Adipocyte (in vitro differentiated cells): ENCODE results near the gene NKX6-1.

ENCODE experiments used
- DNase-seq: peaks from one replicate; pipeline ENCODE4 v3.0.0-alpha.2; 2015; ENCODE audit warnings: low read depth
- H3K27me3 ChIP-seq: replicated peaks from 2 replicates; pipeline ENCODE4 v1.7.0; 2013; ENCODE audit warnings: mild to moderate bottlenecking, low read length, moderate library complexity; ENCODE audit not compliant: control insufficient read depth, insufficient read depth
- H3K36me3 ChIP-seq: 2 replicates; pipeline ENCODE4 v1.7.0; 2013; ENCODE audit warnings: low read length, mild to moderate bottlenecking, moderate library complexity; ENCODE audit not compliant: control insufficient read depth, insufficient read depth, severe bottlenecking
- H3K4me1 ChIP-seq: 2 replicates; pipeline ENCODE4 v1.7.0; 2013; ENCODE audit warnings: mild to moderate bottlenecking, low read length, moderate library complexity; ENCODE audit not compliant: control insufficient read depth, insufficient read depth
- H3K4me3 ChIP-seq: 2 replicates; pipeline ENCODE4 v1.7.0; 2013; ENCODE audit warnings: mild to moderate bottlenecking, low read length, moderate library complexity
- H3K9ac ChIP-seq: 2 replicates; pipeline ENCODE4 v1.7.0; 2013; ENCODE audit warnings: mild to moderate bottlenecking, low read length, moderate library complexity
- H3K9me3 ChIP-seq: 2 replicates; pipeline ENCODE4 v1.7.0; 2013; ENCODE audit warnings: mild to moderate bottlenecking, low read length, moderate library complexity; ENCODE audit not compliant: control insufficient read depth

NKX6-1 gene

DNA sequence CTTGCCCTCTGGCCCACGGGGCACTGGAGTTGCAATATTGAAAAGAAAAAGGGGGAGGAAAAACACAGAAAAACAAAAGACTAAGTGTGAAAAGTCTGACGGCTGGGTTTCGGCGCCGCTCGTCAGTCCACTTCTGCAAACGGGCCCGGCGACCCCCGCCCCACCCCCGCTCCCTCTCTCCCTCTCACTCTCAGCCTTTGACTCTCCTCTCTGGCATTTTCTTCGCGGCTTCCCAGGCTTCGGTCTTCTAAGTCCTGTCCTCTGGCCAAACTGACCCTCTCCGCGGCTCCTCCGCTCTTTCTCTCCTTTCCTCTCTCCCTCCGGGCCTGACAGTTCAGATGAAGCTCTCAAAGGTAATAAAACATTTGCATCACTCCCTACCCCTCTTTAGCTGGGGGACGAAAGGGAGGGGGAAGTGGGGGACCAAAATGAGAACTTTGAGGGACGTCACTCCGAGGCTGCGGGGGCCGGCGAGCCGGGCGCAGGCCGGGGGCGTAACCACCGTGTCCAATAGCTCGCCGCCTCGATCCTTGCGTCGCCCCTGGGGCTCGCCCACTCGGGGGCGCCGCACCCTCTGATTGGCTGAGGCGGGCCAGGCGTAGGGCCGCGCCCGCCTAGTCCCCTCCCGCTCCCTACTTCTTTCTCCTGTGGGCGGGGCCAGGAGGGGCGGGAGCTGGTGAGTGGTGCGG, at the start of gene NKX6-1:
Gene NKX6-1, minus strand, starts transcription at position 358 of the 689 bp plus-strand sequence. CDS start 1,064 bp downstream, outside the sequence.
- Histone ChIP-seq H3K9ac (no peak within 1 kb of the TSS), H3K4me3 (peak within 1 kb of the TSS; percentile 71), H3K36me3 (no peaks in the 10 kb centered on the region), H3K9me3 (peaks cover 15% of the 10 kb centered on the region), H3K27me3 (peaks cover 75% of the 10 kb centered on the region), H3K4me1 (peaks cover 14% of the 10 kb centered on the region)
- DNase-seq = peak; percentile 94

DNA sequence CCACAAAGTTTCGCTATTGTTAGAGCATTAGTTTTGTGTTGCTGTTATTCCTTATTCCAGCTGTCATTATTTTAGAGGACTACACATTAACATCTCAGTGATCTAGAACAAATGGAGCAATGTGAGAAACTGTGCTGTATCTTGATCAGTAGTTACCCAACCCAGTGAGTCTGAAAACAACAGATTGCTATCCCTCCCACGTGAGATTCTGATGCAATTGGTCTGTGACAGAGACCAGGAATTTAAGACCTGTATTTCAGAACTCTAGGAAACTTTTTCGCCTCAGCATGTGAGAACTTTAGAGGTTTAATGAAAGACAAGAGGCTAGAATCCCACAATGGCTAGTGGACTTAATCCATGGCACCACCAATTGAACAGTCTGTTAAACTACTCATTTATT, 48.1 kb upstream of the NKX6-1 start:
- Histone ChIP-seq H3K36me3 (no peaks in the 10 kb centered on the region), H3K4me1 (peaks cover 9% of the 10 kb centered on the region), H3K9me3 (peaks cover 4% of the 10 kb centered on the region), H3K9ac (no peak overlapping the region), H3K4me3 (no peak overlapping the region), H3K27me3 (peaks cover 18% of the 10 kb centered on the region)
- DNase-seq = peak; percentile 10

DNA sequence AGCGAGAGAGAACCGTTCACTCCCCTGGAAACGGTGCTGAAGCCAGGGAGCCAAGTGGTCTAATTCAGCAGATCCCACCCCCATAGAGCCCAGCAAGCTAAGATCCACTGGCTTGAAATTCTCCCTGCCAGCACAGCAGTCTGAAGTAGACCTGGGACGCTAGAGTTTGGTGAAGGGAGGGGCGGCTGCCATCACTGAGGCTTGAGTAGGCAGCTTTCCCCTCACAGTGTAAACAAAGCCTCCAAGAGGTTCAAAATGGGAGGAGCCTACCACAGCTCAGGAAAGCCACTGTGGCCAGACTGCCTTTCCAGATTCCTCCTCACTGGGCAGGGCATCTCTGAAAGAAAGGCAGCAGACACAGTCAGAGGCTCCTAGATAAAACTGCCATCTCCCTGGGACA, 46.0 kb upstream of the NKX6-1 start:
- Histone ChIP-seq H3K36me3 (no peaks in the 10 kb centered on the region), H3K9me3 (no peaks in the 10 kb centered on the region), H3K27me3 (peaks cover 13% of the 10 kb centered on the region), H3K9ac (no peak overlapping the region), H3K4me1 (peaks cover 9% of the 10 kb centered on the region), H3K4me3 (no peak overlapping the region)
- no peak for DNase-seq

DNA sequence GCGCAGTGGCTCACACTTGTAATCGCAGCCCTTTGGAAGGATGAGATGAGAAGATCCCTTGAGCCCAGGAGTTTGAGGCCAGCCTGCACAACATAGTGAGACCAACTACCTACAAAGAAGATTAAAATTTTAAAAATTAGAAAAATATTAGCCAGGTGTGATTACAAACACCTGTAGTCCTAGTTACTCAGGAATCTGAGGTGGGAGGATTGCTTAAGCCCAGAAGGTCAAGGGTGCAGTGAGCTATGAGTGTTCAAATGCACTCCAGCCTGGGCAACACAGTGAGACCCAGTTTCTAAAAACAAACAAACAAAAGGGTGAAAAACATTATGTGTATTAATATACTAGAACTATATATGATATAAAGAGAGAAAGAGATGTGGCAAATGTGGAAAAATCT, 36.8 kb upstream of the NKX6-1 start:
- Histone ChIP-seq H3K9ac (no peak overlapping the region), H3K4me3 (no peak overlapping the region), H3K9me3 (peaks cover 4% of the 10 kb centered on the region), H3K36me3 (no peaks in the 10 kb centered on the region), H3K4me1 (peaks cover 3% of the 10 kb centered on the region), H3K27me3 (no peaks in the 10 kb centered on the region)
- no peak for DNase-seq

DNA sequence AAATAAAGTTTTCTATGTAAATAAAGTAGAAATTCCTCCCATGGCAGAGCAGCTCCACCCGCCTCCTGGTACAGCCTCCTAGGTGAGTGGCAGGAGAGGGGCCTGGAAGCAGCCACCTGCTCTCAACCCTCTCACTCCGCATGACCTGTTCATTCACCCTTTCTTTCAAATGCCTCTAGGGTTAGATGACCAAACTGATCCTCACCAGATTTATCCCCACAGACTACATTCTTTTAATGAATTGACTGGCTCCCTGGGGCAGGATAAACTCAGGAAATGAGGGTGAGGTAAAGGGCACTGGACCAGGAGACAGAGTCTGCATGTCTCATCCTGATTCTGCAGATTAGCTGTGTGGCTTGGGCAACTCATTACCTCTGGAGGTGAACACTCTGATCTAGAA, 32.6 kb upstream of the NKX6-1 start:
- Histone ChIP-seq H3K4me1 (peaks cover 19% of the 10 kb centered on the region), H3K9ac (no peak overlapping the region), H3K36me3 (no peaks in the 10 kb centered on the region), H3K9me3 (peaks cover 4% of the 10 kb centered on the region), H3K27me3 (no peaks in the 10 kb centered on the region), H3K4me3 (no peak overlapping the region)
- DNase-seq = no peak

DNA sequence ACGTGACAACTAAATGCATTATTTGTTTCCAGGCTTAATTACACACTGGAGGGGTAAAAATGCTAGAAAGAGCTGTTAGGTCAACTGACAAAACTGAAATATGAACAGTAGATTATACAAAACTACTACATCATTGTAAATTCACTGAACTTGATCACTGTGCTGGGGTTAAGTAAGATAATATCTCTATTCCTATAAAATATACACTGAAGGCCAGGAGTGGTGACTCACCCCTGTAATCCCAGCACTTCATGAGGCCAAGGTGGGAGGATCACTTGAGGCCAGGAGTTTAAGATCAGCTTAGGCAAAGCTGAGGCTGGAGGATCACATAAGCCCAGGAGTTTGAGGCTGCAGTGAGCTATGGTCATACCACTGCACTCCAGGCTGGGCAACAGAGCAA, 31.8 kb upstream of the NKX6-1 start:
- Histone ChIP-seq H3K36me3 (no peaks in the 10 kb centered on the region), H3K4me3 (no peak overlapping the region), H3K4me1 (peaks cover 19% of the 10 kb centered on the region), H3K27me3 (no peaks in the 10 kb centered on the region), H3K9me3 (peaks cover 4% of the 10 kb centered on the region), H3K9ac (no peak overlapping the region)
- peak; percentile 27 for DNase-seq

DNA sequence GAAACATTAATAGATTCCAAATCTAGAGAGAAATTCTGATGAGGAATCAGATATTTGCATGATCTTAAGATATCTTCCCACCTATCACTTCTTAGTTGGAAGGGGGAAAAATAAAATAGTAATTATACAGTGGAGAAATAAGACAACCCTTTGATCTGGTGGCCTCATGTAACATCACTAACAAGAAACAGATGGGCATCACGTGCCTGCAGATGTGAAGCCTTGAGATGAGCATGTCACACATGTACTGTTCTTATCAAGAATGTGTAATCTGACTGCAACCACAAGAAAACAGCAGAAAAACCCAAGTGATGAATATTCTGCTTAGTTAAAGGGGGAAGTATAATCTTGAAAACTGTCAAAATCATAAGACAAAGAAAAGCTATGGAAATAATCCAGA, 31.4 kb upstream of the NKX6-1 start:
- no peak overlapping the region for H3K4me3 ChIP-seq
- H3K9me3 ChIP-seq = peaks cover 4% of the 10 kb centered on the region
- H3K9ac ChIP-seq = no peak overlapping the region
- DNase-seq = peak; percentile 7
- no peaks in the 10 kb centered on the region for H3K27me3 ChIP-seq
- no peaks in the 10 kb centered on the region for H3K36me3 ChIP-seq
- peaks cover 19% of the 10 kb centered on the region for H3K4me1 ChIP-seq

DNA sequence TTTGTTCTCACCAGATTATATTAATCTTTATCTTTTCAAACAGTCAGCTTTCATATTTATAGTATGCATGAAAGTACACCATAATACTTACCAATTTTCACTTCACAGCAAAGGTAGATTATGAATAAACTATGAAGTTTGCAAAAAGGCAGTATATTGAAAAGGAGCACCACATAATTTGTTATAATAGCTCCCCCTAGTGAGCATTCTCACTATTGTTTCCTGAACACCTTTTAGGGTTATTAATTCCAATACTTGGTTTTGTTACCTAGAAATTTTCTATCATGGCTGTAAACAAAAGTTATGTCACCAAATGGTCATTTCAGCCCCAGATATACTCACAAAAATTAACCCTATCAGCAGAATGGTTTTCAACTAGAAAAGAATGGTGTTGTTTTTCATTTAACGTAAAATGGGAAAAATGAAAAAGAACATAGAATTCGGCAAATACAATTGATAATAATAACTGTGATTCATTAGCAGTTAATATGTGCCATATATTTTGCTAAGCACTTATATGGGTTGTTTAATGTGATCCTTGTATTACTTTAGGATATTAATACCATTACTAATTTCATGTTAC, 30.2 kb upstream of the NKX6-1 start:
- H3K9ac ChIP-seq = no peak overlapping the region
- DNase-seq = peak; percentile 77
- no peak overlapping the region for H3K4me3 ChIP-seq
- peaks cover 19% of the 10 kb centered on the region for H3K4me1 ChIP-seq
- H3K27me3 ChIP-seq = no peaks in the 10 kb centered on the region
- H3K36me3 ChIP-seq = no peaks in the 10 kb centered on the region
- H3K9me3 ChIP-seq = peaks cover 4% of the 10 kb centered on the region

DNA sequence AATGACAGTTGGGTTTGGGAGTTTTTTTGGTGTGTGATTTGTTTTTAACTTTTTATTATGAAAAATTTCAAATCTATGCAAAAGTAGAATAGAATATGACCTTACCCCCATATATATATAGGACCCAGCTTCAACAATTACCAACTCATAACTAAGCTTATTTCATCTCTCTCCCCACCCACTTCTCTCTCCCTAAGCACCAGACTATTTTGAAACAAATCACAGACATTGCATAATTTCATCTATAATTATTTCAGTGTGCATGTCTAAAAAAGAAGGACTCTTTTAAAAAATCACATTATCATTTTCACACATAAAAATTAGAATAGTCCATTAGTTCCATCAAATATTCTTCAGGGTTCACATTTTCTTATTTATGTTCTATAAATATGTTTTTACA, 28.3 kb upstream of the NKX6-1 start:
- H3K4me1 ChIP-seq = peaks cover 19% of the 10 kb centered on the region
- peak; percentile 59 for DNase-seq
- no peaks in the 10 kb centered on the region for H3K9me3 ChIP-seq
- H3K4me3 ChIP-seq = no peak overlapping the region
- no peaks in the 10 kb centered on the region for H3K36me3 ChIP-seq
- H3K9ac ChIP-seq = no peak overlapping the region
- H3K27me3 ChIP-seq = peaks cover 5% of the 10 kb centered on the region

DNA sequence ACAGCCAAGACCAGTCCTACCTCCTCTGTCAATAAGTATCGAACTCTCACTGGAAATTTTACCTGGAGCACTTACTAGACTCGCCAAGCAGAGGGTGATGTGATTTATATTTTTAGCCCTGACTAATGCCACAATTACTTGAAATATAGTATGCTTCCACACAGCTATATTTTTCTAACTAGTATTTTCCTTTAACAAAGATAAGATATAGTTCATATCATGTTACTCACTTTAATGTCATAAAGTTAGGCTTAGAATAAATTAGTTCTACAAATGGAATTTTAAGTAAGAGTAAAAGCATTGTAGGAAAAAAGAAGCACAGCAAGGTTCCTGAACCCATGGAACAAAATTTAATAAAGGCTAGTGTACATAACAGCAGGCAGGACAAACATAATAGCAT, 16.0 kb upstream of the NKX6-1 start:
- no peaks in the 10 kb centered on the region for H3K4me1 ChIP-seq
- no peak overlapping the region for H3K9ac ChIP-seq
- no peaks in the 10 kb centered on the region for H3K9me3 ChIP-seq
- no peaks in the 10 kb centered on the region for H3K36me3 ChIP-seq
- H3K4me3 ChIP-seq = no peak overlapping the region
- peaks cover 29% of the 10 kb centered on the region for H3K27me3 ChIP-seq
- no peak for DNase-seq

DNA sequence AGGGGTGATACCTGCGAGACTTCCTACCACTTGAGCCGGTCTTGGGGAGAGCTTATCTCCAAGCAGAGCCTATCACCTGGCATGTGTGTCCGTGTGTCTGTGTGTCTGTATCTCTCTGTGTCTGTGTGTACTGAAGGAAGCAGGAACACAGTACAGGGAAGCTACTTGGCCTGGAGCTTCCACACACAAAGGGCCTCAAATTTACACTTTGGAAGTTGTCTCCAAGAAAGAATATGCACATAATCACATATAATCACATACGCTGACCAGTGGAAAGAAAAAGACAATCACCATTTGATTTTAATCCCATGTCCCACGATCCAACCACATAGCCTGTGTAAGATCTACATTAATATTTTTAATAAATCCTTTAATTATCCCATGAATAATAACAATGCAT, 13.2 kb upstream of the NKX6-1 start:
- peaks cover 31% of the 10 kb centered on the region for H3K27me3 ChIP-seq
- no peaks in the 10 kb centered on the region for H3K36me3 ChIP-seq
- H3K4me1 ChIP-seq = no peaks in the 10 kb centered on the region

DNA sequence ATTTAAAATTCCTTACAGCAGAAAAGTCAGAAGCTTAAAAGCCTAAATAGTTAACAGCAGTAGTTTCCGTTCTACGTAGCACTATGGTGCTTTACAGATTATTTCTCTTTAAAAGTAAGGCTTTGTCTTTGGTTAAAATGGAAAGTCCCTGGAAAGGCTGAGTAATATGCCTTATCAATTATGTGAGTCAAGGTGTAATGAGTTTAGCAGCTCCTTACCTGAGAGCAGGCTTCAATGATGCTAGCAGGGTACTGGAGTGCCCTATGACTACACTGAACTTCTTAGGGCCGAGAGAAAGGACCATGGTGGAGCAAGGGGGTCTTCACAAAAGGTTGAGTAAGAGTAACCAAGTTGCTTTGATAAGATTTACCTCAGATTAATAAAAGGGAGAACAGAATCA, 12.6 kb upstream of the NKX6-1 start:
- Histone ChIP-seq H3K4me1 (no peaks in the 10 kb centered on the region), H3K9me3 (no peaks in the 10 kb centered on the region), H3K4me3 (no peak overlapping the region), H3K36me3 (no peaks in the 10 kb centered on the region), H3K27me3 (peaks cover 36% of the 10 kb centered on the region), H3K9ac (no peak overlapping the region)
- DNase-seq = no peak

More for the DNA sequence above, 13.2 kb upstream of the NKX6-1 start:
- Histone ChIP-seq H3K4me3 (no peak overlapping the region), H3K9me3 (no peaks in the 10 kb centered on the region), H3K9ac (no peak overlapping the region)
- no peak for DNase-seq
